Measurements from ENCODE around the gene TCEA2.

The TCEA2 gene

GRCh38 chr20:64099880-64100565 lies 37.0 kb downstream of the TCEA2 start:
- TF ChIP-seq NFIC (IDR thresholded peaks at IDR 0.05), result no peak
- no peak for TF ChIP-seq YY1 (IDR thresholded peaks at IDR 0.05; ENCODE audit: low read depth)
- no peak for TF ChIP-seq TEAD4 (IDR thresholded peaks at IDR 0.05)
- TF ChIP-seq CEBPB (IDR thresholded peaks at IDR 0.05), result no peak
- TF ChIP-seq RAD21 (IDR thresholded peaks at IDR 0.05; ENCODE audit: low read depth), result no peak
- TF ChIP-seq ZBTB7A (IDR thresholded peaks at IDR 0.05; ENCODE audit: low read depth), result no peak
- no peak for TF ChIP-seq TCF12 (IDR thresholded peaks at IDR 0.05; ENCODE audit: low read depth)
- TF ChIP-seq CREB1 (IDR thresholded peaks at IDR 0.05; ENCODE audit: low read depth), result no peak
- TF ChIP-seq EP300 (IDR thresholded peaks at IDR 0.05; ENCODE audit: borderline replicate concordance), result no peak
- TF ChIP-seq TAF1 (IDR thresholded peaks at IDR 0.05; ENCODE audit: low read depth), result no peak
- TF ChIP-seq EGR1 (IDR thresholded peaks at IDR 0.05), result no peak
- TF ChIP-seq USF1 (IDR thresholded peaks at IDR 0.05), result no peak
- no peak for TF ChIP-seq FOXM1 (IDR thresholded peaks at IDR 0.05; ENCODE audit: borderline replicate concordance, low read depth)
- no peak for TF ChIP-seq MAX (IDR thresholded peaks at IDR 0.05)
- TF ChIP-seq REST (IDR thresholded peaks at IDR 0.05; ENCODE audit: low read depth), result no peak

- no peak for TF ChIP-seq YY1 (IDR thresholded peaks at IDR 0.05; ENCODE audit: low read depth)
These were observed 37.5 kb downstream of the TCEA2 start for GRCh38 chr20:64100566-64100888.

GRCh38 chr20:64100946-64101688 lies 38.1 kb downstream of the TCEA2 start:
- no peak for TF ChIP-seq REST (IDR thresholded peaks at IDR 0.05; ENCODE audit: low read depth)
- TF ChIP-seq USF1 (IDR thresholded peaks at IDR 0.05), result no peak
- TF ChIP-seq EGR1 (IDR thresholded peaks at IDR 0.05), result no peak
- no peak for TF ChIP-seq TEAD4 (IDR thresholded peaks at IDR 0.05)
- TF ChIP-seq YY1 (IDR thresholded peaks at IDR 0.05; ENCODE audit: low read depth), result no peak
- no peak for TF ChIP-seq NFIC (IDR thresholded peaks at IDR 0.05)
- TF ChIP-seq MAX (IDR thresholded peaks at IDR 0.05), result no peak
- TF ChIP-seq RAD21 (IDR thresholded peaks at IDR 0.05; ENCODE audit: low read depth), result no peak
- no peak for TF ChIP-seq EP300 (IDR thresholded peaks at IDR 0.05; ENCODE audit: borderline replicate concordance)
- no peak for TF ChIP-seq TCF12 (IDR thresholded peaks at IDR 0.05; ENCODE audit: low read depth)
- TF ChIP-seq FOXM1 (IDR thresholded peaks at IDR 0.05; ENCODE audit: borderline replicate concordance, low read depth), result no peak

GRCh38 chr20:64101731-64102621 lies 39.0 kb downstream of the TCEA2 start:
- peak; percentile 64 for TF ChIP-seq RAD21 (IDR thresholded peaks at IDR 0.05; ENCODE audit: low read depth)
- TF ChIP-seq ZBTB7A (IDR thresholded peaks at IDR 0.05; ENCODE audit: low read depth), result peak; percentile 98
- no peak for TF ChIP-seq TEAD4 (IDR thresholded peaks at IDR 0.05)
- 0 out of 2 replicates have a peak, but pooled peaks have one; percentile 31 for TF ChIP-seq MAX (IDR thresholded peaks at IDR 0.05)

- TF ChIP-seq TAF1 (IDR thresholded peaks at IDR 0.05; ENCODE audit: low read depth), result no peak
- TF ChIP-seq MAX (IDR thresholded peaks at IDR 0.05), result peak; percentile 51
These were observed 39.8 kb downstream of the TCEA2 start for GRCh38 chr20:64102647-64103354.

All from Ishikawa (cell line).